ENCODE results near the gene RARRES2.

RARRES2 gene

DNA sequence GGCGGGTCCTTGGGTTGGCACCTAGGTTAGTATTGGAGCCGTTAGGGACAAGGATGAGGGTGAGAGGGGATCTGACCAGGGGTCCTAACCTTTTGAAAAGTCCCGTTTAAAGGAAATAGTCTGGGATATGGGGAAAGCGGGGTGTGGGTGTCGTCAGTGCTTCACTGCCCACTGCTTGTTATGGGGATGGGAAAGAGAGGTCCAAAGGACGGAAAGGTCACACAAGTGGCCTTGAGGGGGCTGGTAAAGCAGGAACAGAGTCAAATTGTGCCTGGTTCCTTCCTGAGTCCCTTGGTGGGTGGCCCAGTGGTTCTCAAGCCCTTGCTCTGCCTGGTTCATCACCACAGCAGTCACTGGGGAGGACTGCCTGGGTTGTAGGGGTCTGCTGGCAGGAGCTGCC lies 35.1 kb upstream of the RARRES2 start:
- TF ChIP-seq OSR1 (CRISPR knock-in tag; IDR thresholded peaks at IDR 0.05), result no peak
- TF ChIP-seq, protein P1, sequence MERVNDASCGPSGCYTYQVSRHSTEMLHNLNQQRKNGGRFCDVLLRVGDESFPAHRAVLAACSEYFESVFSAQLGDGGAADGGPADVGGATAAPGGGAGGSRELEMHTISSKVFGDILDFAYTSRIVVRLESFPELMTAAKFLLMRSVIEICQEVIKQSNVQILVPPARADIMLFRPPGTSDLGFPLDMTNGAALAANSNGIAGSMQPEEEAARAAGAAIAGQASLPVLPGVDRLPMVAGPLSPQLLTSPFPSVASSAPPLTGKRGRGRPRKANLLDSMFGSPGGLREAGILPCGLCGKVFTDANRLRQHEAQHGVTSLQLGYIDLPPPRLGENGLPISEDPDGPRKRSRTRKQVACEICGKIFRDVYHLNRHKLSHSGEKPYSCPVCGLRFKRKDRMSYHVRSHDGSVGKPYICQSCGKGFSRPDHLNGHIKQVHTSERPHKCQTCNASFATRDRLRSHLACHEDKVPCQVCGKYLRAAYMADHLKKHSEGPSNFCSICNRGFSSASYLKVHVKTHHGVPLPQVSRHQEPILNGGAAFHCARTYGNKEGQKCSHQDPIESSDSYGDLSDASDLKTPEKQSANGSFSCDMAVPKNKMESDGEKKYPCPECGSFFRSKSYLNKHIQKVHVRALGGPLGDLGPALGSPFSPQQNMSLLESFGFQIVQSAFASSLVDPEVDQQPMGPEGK (CRISPR knock-in tag; IDR thresholded peaks at IDR 0.05; ENCODE audit: borderline replicate concordance), result no peak
- TF ChIP-seq, protein P2, sequence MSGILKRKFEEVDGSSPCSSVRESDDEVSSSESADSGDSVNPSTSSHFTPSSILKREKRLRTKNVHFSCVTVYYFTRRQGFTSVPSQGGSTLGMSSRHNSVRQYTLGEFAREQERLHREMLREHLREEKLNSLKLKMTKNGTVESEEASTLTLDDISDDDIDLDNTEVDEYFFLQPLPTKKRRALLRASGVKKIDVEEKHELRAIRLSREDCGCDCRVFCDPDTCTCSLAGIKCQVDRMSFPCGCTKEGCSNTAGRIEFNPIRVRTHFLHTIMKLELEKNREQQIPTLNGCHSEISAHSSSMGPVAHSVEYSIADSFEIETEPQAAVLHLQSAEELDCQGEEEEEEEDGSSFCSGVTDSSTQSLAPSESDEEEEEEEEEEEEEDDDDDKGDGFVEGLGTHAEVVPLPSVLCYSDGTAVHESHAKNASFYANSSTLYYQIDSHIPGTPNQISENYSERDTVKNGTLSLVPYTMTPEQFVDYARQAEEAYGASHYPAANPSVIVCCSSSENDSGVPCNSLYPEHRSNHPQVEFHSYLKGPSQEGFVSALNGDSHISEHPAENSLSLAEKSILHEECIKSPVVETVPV (CRISPR knock-in tag; IDR thresholded peaks at IDR 0.05), result no peak
- TF ChIP-seq ZNF70 (CRISPR knock-in tag; IDR thresholded peaks at IDR 0.05), result no peak
- no peak for TF ChIP-seq ISL1 (CRISPR knock-in tag; IDR thresholded peaks at IDR 0.05)
- no peak for TF ChIP-seq RARB (CRISPR knock-in tag; IDR thresholded peaks at IDR 0.05)
- TF ChIP-seq ZC3H10 (CRISPR knock-in tag; IDR thresholded peaks at IDR 0.05), result no peak
- no peak for TF ChIP-seq BACH2 (CRISPR knock-in tag; IDR thresholded peaks at IDR 0.05; ENCODE audit: borderline replicate concordance)
- no peak for TF ChIP-seq ARNTL (CRISPR knock-in tag; IDR thresholded peaks at IDR 0.05; ENCODE audit: borderline replicate concordance, low read depth)
- TF ChIP-seq, protein P3, sequence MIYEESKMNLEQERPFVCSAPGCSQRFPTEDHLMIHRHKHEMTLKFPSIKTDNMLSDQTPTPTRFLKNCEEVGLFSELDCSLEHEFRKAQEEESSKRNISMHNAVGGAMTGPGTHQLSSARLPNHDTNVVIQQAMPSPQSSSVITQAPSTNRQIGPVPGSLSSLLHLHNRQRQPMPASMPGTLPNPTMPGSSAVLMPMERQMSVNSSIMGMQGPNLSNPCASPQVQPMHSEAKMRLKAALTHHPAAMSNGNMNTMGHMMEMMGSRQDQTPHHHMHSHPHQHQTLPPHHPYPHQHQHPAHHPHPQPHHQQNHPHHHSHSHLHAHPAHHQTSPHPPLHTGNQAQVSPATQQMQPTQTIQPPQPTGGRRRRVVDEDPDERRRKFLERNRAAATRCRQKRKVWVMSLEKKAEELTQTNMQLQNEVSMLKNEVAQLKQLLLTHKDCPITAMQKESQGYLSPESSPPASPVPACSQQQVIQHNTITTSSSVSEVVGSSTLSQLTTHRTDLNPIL (CRISPR knock-in tag; IDR thresholded peaks at IDR 0.05; ENCODE audit: low read depth), result no peak
- TF ChIP-seq ESRRG (CRISPR knock-in tag; IDR thresholded peaks at IDR 0.05), result no peak
- TF ChIP-seq CSDC2 (CRISPR knock-in tag; IDR thresholded peaks at IDR 0.05), result no peak
- TF ChIP-seq GLIS3 (CRISPR knock-in tag; IDR thresholded peaks at IDR 0.05), result no peak
- TF ChIP-seq SNAI2 (CRISPR knock-in tag; IDR thresholded peaks at IDR 0.05), result no peak
- no peak for TF ChIP-seq ZNF8 (CRISPR knock-in tag; IDR thresholded peaks at IDR 0.05)
- no peak for TF ChIP-seq ZFP30 (CRISPR knock-in tag; IDR thresholded peaks at IDR 0.05)
- no peak for TF ChIP-seq TOX (CRISPR knock-in tag; IDR thresholded peaks at IDR 0.05; ENCODE audit: borderline replicate concordance)
- TF ChIP-seq, protein P4, sequence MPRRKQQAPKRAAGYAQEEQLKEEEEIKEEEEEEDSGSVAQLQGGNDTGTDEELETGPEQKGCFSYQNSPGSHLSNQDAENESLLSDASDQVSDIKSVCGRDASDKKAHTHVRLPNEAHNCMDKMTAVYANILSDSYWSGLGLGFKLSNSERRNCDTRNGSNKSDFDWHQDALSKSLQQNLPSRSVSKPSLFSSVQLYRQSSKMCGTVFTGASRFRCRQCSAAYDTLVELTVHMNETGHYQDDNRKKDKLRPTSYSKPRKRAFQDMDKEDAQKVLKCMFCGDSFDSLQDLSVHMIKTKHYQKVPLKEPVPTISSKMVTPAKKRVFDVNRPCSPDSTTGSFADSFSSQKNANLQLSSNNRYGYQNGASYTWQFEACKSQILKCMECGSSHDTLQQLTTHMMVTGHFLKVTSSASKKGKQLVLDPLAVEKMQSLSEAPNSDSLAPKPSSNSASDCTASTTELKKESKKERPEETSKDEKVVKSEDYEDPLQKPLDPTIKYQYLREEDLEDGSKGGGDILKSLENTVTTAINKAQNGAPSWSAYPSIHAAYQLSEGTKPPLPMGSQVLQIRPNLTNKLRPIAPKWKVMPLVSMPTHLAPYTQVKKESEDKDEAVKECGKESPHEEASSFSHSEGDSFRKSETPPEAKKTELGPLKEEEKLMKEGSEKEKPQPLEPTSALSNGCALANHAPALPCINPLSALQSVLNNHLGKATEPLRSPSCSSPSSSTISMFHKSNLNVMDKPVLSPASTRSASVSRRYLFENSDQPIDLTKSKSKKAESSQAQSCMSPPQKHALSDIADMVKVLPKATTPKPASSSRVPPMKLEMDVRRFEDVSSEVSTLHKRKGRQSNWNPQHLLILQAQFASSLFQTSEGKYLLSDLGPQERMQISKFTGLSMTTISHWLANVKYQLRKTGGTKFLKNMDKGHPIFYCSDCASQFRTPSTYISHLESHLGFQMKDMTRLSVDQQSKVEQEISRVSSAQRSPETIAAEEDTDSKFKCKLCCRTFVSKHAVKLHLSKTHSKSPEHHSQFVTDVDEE (CRISPR knock-in tag; IDR thresholded peaks at IDR 0.05), result no peak
- TF ChIP-seq TCF4 (CRISPR knock-in tag; IDR thresholded peaks at IDR 0.05; ENCODE audit: borderline replicate concordance), result no peak
- no peak for TF ChIP-seq PPARA (CRISPR knock-in tag; IDR thresholded peaks at IDR 0.05; ENCODE audit: borderline replicate concordance)
- ATAC-seq, result no peak

DNA sequence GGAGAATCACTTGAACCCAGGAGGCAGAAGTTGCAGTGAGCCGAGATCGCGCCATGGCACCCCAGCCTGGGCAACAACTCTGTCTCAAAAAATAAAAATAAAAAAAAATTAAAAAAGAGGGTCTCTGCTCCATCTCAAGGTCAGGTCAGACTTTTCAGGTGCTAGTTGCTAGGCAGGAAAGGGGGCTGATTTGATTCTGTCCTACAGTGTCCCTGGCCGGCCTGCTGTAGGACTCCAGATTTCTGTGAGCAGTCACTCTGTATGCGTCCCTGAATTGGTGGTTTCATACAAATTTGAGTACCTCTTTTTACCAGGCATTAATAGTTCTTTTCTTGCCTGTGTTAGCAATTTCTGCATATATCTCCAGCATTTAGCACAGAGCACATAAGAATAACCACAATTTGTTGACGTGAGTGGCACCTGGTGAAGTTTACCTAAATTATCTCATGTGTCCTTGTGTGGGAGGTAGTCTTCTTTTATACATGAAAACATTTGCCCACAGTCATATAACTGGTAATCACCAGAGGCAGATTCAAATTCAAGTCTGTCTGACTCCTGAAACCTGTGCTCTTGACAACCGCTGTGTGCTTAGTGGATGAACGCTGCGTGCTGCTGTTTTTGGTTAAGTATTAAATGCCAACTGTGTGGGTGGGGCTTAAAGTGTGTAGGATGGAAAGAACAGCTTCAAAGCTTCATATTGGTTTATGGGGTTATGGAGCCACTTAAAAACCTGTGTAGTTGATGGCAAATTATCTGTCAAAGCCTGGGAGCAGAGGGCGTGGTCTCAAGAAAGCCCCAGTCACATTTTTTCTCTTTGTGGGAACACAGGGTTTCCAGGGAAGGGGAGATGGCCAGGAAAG lies 34.5 kb upstream of the RARRES2 start:
- ATAC-seq, result no peak

DNA sequence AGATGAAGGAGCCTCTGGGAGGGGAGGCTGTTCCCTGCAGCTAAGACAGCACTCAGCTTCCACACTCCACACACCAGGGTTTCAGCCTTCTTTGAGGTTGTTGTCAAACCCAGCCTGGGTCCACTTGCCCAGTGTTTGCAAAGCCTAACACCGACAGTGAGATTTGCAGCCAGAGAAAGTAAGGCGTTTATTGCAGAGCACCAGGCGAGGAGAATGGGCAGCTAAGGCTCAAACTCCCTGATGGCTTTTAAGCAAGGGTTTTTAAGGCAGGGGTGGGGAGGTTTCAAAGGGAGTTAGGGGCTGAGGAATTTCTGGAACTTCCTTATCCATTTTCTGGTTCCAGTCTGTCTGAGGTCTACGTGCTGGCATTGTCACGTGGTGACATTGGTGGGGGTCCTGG lies 33.0 kb upstream of the RARRES2 start:
- no peak for ATAC-seq
- TF ChIP-seq ZNF8 (CRISPR knock-in tag; IDR thresholded peaks at IDR 0.05) (no peak), GLIS3 (CRISPR knock-in tag; IDR thresholded peaks at IDR 0.05) (no peak), CSDC2 (CRISPR knock-in tag; IDR thresholded peaks at IDR 0.05) (no peak), RARB (CRISPR knock-in tag; IDR thresholded peaks at IDR 0.05) (no peak), ISL1 (CRISPR knock-in tag; IDR thresholded peaks at IDR 0.05) (no peak)

More for the DNA sequence above, 34.5 kb upstream of the RARRES2 start:
- TF ChIP-seq ZNF8 (CRISPR knock-in tag; IDR thresholded peaks at IDR 0.05) (no peak), SNAI2 (CRISPR knock-in tag; IDR thresholded peaks at IDR 0.05) (no peak)

DNA sequence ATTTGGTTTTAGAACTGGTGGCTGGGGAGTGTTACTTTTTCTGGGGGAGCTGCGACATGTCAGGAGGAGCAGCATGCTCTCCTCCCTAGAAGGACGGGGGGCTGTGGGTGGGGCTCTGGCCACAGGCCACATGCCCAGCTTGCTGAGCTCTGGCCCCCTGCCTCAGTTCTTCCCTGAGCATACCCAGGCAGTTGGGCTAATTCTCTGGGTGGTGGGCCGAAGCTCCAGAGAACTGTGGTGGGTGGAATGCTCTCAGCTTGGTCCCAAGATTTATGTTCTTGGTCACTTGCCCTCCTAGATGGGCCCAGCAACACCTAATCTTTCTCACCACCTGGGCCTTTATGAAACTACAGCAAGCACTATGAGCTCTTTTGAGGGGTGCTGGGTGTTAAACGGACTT lies 32.6 kb upstream of the RARRES2 start:
- no peak for ATAC-seq
- no peak for TF ChIP-seq BACH2 (CRISPR knock-in tag; IDR thresholded peaks at IDR 0.05; ENCODE audit: borderline replicate concordance)
- TF ChIP-seq ZC3H10 (CRISPR knock-in tag; IDR thresholded peaks at IDR 0.05), result no peak
- TF ChIP-seq TCF4 (CRISPR knock-in tag; IDR thresholded peaks at IDR 0.05; ENCODE audit: borderline replicate concordance), result no peak
- no peak for TF ChIP-seq ZFP30 (CRISPR knock-in tag; IDR thresholded peaks at IDR 0.05)
- TF ChIP-seq, protein P4 (CRISPR knock-in tag; IDR thresholded peaks at IDR 0.05), result no peak
- TF ChIP-seq ZNF70 (CRISPR knock-in tag; IDR thresholded peaks at IDR 0.05), result no peak
- TF ChIP-seq GLIS3 (CRISPR knock-in tag; IDR thresholded peaks at IDR 0.05), result no peak
- no peak for TF ChIP-seq PPARA (CRISPR knock-in tag; IDR thresholded peaks at IDR 0.05; ENCODE audit: borderline replicate concordance)
- no peak for TF ChIP-seq RARB (CRISPR knock-in tag; IDR thresholded peaks at IDR 0.05)

Measured in SK-N-SH treated with all-trans-retinoic acid at 6 μM for 48 hours (cell line).